Liver (tissue), 9 donors: Measurements from ENCODE around the gene TBC1D24. TPM values are rescaled to one million over a fixed set of nuclear protein-coding genes. Genes with fewer than 3 reads are reported as not detected.

Source experiments
- DNase-seq: peaks from one replicate; pipeline ENCODE4 v3.0.0-alpha.2; 2017; ENCODE audit warnings: low spot score
- H3K27ac ChIP-seq, 2 donors: one replicate each; pipeline ENCODE4 v1.7.0; 2013; ENCODE audit warnings: inconsistent platforms in 2 of 2, low read length in 2 of 2, control low read depth in 1 of 2, low read depth in 1 of 2, mild to moderate bottlenecking in 1 of 2
- H3K27me3 ChIP-seq, 4 donors: one replicate each; pipeline versions ENCODE4 v1.6.1 to v1.7.0; 2013; ENCODE audit warnings: low read length in 3 of 4, inconsistent platforms in 1 of 4, mild to moderate bottlenecking in 1 of 4, moderate library complexity in 1 of 4; ENCODE audit not compliant: control insufficient read depth in 4 of 4, insufficient read depth in 4 of 4
- H3K36me3 ChIP-seq, 4 donors: one replicate each; pipeline versions ENCODE4 v1.6.1 to v1.7.0; 2013; ENCODE audit warnings: low read length in 3 of 4, mild to moderate bottlenecking in 3 of 4, low read depth in 1 of 4, moderate library complexity in 1 of 4; ENCODE audit not compliant: control insufficient read depth in 4 of 4, insufficient read depth in 3 of 4
- H3K4me1 ChIP-seq, 4 donors: one replicate each; pipeline versions ENCODE4 v1.6.1 to v1.7.0; 2013; ENCODE audit warnings: low read length in 3 of 4, mild to moderate bottlenecking in 3 of 4, moderate library complexity in 1 of 4; ENCODE audit not compliant: control insufficient read depth in 4 of 4, insufficient read depth in 4 of 4
- H3K4me3 ChIP-seq, 3 donors: one replicate each; pipeline versions ENCODE4 v1.6.1 to v1.7.0; 2013; ENCODE audit warnings: low read length in 3 of 3, control low read depth in 1 of 3, low read depth in 1 of 3, mild to moderate bottlenecking in 1 of 3
- H3K9ac ChIP-seq, 2 donors: one replicate each; pipeline ENCODE4 v1.7.0; 2013; ENCODE audit warnings: low read length in 2 of 2, mild to moderate bottlenecking in 2 of 2, moderate library complexity in 2 of 2, control low read depth in 1 of 2, low read depth in 1 of 2
- H3K9me3 ChIP-seq, 4 donors: one replicate each; pipeline versions ENCODE4 v1.6.1 to v1.7.0; 2013; ENCODE audit warnings: low read length in 3 of 4; ENCODE audit not compliant: control insufficient read depth in 4 of 4
- ATF3 ChIP-seq: IDR thresholded peaks from 2 replicates; pipeline ENCODE4 v1.6.1; 2016; ENCODE audit warnings: antibody characterized with exemption
- CTCF ChIP-seq: fragments of 150-350 bp; IDR thresholded peaks from 2 replicates; pipeline ENCODE4 v1.5.1; 2017; ENCODE audit warnings: improper control_type of control experiment, low read depth, low read length; ENCODE audit not compliant: missing input control
- EGR1 ChIP-seq, 2 donors: IDR thresholded peaks; 2 replicates each; pipeline ENCODE4 v1.6.1; 2016 to 2018; ENCODE audit warnings: antibody characterized with exemption in 2 of 2, low read depth in 2 of 2
- FOXA1 ChIP-seq: IDR thresholded peaks from 2 replicates; pipeline ENCODE4 v1.6.1; 2016; ENCODE audit warnings: antibody characterized with exemption
- FOXA2 ChIP-seq: IDR thresholded peaks from 2 replicates; pipeline ENCODE4 v1.6.1; 2016; ENCODE audit warnings: antibody characterized with exemption
- GABPA ChIP-seq, 2 donors: IDR thresholded peaks in 1 of 2; conservative IDR thresholded peaks in 1 of 2; 2 replicates each; pipeline ENCODE4 v1.6.1; 2016; ENCODE audit warnings: antibody characterized with exemption in 2 of 2, mild to moderate bottlenecking in 1 of 2, moderate library complexity in 1 of 2
- HNF4A ChIP-seq, 2 donors: conservative IDR thresholded peaks; 2 replicates each; pipeline ENCODE4 v1.6.1; 2016; ENCODE audit warnings: antibody characterized with exemption in 2 of 2, mild to moderate bottlenecking in 2 of 2
- HNF4G ChIP-seq: IDR thresholded peaks from 2 replicates; pipeline ENCODE4 v1.6.1; 2016; ENCODE audit warnings: antibody characterized with exemption
- JUND ChIP-seq, 2 donors: IDR thresholded peaks; 2 replicates each; pipeline ENCODE4 v1.6.1; 2016; ENCODE audit warnings: antibody characterized with exemption in 2 of 2
- MAX ChIP-seq: IDR thresholded peaks from 2 replicates; pipeline ENCODE4 v1.6.1; 2016; ENCODE audit warnings: antibody characterized with exemption
- NR2F2 ChIP-seq: IDR thresholded peaks from 2 replicates; pipeline ENCODE4 v1.6.1; 2016; ENCODE audit warnings: antibody characterized with exemption
- RXRA ChIP-seq, 2 donors: IDR thresholded peaks; 2 replicates each; pipeline ENCODE4 v1.6.1; 2017 to 2018; ENCODE audit warnings: antibody characterized with exemption in 2 of 2, mild to moderate bottlenecking in 1 of 2
- SP1 ChIP-seq: IDR thresholded peaks from 2 replicates; pipeline ENCODE4 v1.6.1; 2018; ENCODE audit warnings: antibody characterized with exemption, mild to moderate bottlenecking
- TAF1 ChIP-seq: conservative IDR thresholded peaks from 2 replicates; pipeline ENCODE4 v1.6.1; 2016; ENCODE audit warnings: antibody characterized with exemption, mild to moderate bottlenecking
- YY1 ChIP-seq: IDR thresholded peaks from 2 replicates; pipeline ENCODE4 v1.6.1; 2016; ENCODE audit warnings: antibody characterized with exemption, mild to moderate bottlenecking
- ZBTB33 ChIP-seq: IDR thresholded peaks from 2 replicates; pipeline ENCODE4 v1.6.1; 2016; ENCODE audit warnings: antibody characterized with exemption
- WGBS: extraction: QIAGEN DNeasy Blood & Tissue Kit; methylation state at CpG from one replicate; pipeline ENCODE4 v1.1.7; 2013; 5-methylcytosine and 5-hydroxymethylcytosine counted together
- polyA plus RNA-seq, 2 donors: library from polyadenylated mRNA; stranded (reverse) in 1 of 2; unstranded in 1 of 2; fragments of 200-250 nt in 1 of 2; fragments of >200 nt in 1 of 2; fragmentation: Nextera tagmentation in 1 of 2; extraction: Ambion mirVana in 1 of 2; gene quantifications; one replicate each; pipeline versions ENCODE4 v1.2.1 to v1.2.3, GENCODE V29; 2013 to 2015
- total RNA-seq, 2 donors: library from RNA; depleted of rRNA; stranded (reverse); fragments of >200 nt; gene quantifications; one replicate each; pipeline ENCODE4 v1.2.3, GENCODE V29; 2014
- TF ChIP-seq, protein P1 (sequence below): IDR thresholded peaks from 2 replicates; pipeline ENCODE4 v1.6.1; 2016; ENCODE audit warnings: antibody characterized with exemption, mild to moderate bottlenecking
- donor health status: healthy.
- donor health status: healthy.
- donor health status: healthy.
- donor health status: healthy.
- donor health status: healthy.

Gene TBC1D24
- total and polyA plus RNA-seq, 4 donors, result 8.4 to 22.3 (median 11.5) TPM

DNA sequence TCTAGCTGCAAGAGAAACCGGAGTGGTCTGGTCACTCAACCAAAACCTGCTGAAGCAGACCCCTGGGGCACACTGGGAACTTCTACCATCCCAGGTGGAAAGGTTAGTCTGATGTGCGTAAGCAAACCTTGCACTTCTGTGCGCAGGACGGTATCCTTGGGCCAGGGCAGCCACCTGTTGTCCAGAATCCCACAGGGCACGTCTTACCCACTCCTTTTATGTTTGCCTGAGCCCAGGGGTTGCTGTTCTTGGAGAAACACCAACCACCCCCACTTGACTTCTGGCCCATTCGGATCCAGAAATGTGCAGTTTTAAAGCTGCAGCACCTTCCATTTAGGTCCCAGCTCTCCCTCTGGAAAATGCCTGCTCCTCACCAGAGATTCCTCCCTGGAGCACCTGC lies 18.7 kb downstream of the TBC1D24 start:
- H3K27ac ChIP-seq, result no peak overlapping the region

More for the DNA sequence above, 18.7 kb downstream of the TBC1D24 start:
- 84% methylated on average over 6 of the region's 6 CpGs for WGBS
- TF ChIP-seq SP1 (no peak), FOXA2 (no peak), NR2F2 (no peak), ZBTB33 (no peak), HNF4G (no peak), YY1 (no peak), RXRA (IDR thresholded peaks at IDR 0.05) (no peak), CTCF (no peak), JUND (IDR thresholded peaks at IDR 0.05) (no peak), TAF1 (no peak), MAX (no peak), HNF4A (conservative IDR thresholded peaks at IDR 0.05) (no peak), GABPA (IDR thresholded peaks at IDR 0.05 in 1 of 2, conservative IDR thresholded peaks at IDR 0.05 in 1 of 2) (no peak), FOXA1 (no peak), EGR1 (IDR thresholded peaks at IDR 0.05; ENCODE audit: low read depth in 2 of 2) (no peak), ATF3 (no peak)
- TF ChIP-seq, protein P1, sequence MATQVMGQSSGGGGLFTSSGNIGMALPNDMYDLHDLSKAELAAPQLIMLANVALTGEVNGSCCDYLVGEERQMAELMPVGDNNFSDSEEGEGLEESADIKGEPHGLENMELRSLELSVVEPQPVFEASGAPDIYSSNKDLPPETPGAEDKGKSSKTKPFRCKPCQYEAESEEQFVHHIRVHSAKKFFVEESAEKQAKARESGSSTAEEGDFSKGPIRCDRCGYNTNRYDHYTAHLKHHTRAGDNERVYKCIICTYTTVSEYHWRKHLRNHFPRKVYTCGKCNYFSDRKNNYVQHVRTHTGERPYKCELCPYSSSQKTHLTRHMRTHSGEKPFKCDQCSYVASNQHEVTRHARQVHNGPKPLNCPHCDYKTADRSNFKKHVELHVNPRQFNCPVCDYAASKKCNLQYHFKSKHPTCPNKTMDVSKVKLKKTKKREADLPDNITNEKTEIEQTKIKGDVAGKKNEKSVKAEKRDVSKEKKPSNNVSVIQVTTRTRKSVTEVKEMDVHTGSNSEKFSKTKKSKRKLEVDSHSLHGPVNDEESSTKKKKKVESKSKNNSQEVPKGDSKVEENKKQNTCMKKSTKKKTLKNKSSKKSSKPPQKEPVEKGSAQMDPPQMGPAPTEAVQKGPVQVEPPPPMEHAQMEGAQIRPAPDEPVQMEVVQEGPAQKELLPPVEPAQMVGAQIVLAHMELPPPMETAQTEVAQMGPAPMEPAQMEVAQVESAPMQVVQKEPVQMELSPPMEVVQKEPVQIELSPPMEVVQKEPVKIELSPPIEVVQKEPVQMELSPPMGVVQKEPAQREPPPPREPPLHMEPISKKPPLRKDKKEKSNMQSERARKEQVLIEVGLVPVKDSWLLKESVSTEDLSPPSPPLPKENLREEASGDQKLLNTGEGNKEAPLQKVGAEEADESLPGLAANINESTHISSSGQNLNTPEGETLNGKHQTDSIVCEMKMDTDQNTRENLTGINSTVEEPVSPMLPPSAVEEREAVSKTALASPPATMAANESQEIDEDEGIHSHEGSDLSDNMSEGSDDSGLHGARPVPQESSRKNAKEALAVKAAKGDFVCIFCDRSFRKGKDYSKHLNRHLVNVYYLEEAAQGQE, result no peak
- Histone ChIP-seq H3K9me3 (no peaks in the 10 kb centered on the region), H3K4me3 (no peak overlapping the region), H3K4me1 (peaks cover 11 to 26% (median 19%) of the 10 kb centered on the region in 4 donors), H3K36me3 (peaks cover 0 to 12% (median 2%) of the 10 kb centered on the region in 4 donors), H3K27me3 (no peaks in the 10 kb centered on the region), H3K9ac (no peak overlapping the region)
- no peak for DNase-seq
